AG20443 (cell line): ENCODE data around the gene SSR2.
A peak's percentile ranks its signal among the peaks of the same experiment; 100 is the strongest.

Experiments used
- DNase-seq: peaks from one replicate; pipeline ENCODE4 v3.0.0; 2012; ENCODE audit warnings: low spot score, mixed read lengths

Gene SSR2

GRCh38 chr1:156020293-156021092 is at the start of gene SSR2:
TSS of gene SSR2 (minus strand) at chr1:156020951. CDS start at chr1:156020167, 784 bp downstream.
- DNase-seq: peak; percentile 97

- no peak for DNase-seq
Observed at GRCh38 chr1:156070548-156070947, 49.8 kb upstream of the SSR2 start.

GRCh38 chr1:156069490-156070455 is 49.0 kb upstream of the SSR2 start:
- no peak for DNase-seq

GRCh38 chr1:156067262-156067661 is 46.5 kb upstream of the SSR2 start:
- DNase-seq: no peak

GRCh38 chr1:156065871-156066270 is 45.1 kb upstream of the SSR2 start:
- DNase-seq: no peak

- DNase-seq: no peak
Observed at GRCh38 chr1:156065212-156065611, 44.5 kb upstream of the SSR2 start.

GRCh38 chr1:156064615-156065014 is 43.9 kb upstream of the SSR2 start:
- no peak for DNase-seq

- no peak for DNase-seq
Observed at GRCh38 chr1:156063997-156064285, 43.2 kb upstream of the SSR2 start.

GRCh38 chr1:156062189-156062588 is 41.4 kb upstream of the SSR2 start:
- DNase-seq: peak; percentile 49

GRCh38 chr1:156060937-156061636 is 40.3 kb upstream of the SSR2 start, which contains the start of gene RAB25:
TSS of gene RAB25 (plus strand) at chr1:156061160. CDS start at chr1:156061401, 241 bp downstream.
- no peak for DNase-seq

GRCh38 chr1:156056326-156056849 is 35.6 kb upstream of the SSR2 start:
- DNase-seq: no peak

GRCh38 chr1:156055281-156056048 is 34.7 kb upstream of the SSR2 start:
- DNase-seq: no peak

GRCh38 chr1:156054500-156055280 is 33.9 kb upstream of the SSR2 start, which contains the start of gene LAMTOR2:
TSS of gene LAMTOR2 (plus strand) at chr1:156054782. CDS start at chr1:156054890, 108 bp downstream.
- peak; percentile 96 for DNase-seq

- peak; percentile 96 for DNase-seq
Observed at GRCh38 chr1:156053768-156054499, 33.2 kb upstream of the SSR2 start, which contains the start of gene UBQLN4. TSS of gene UBQLN4 (minus strand) at chr1:156053798. CDS start at chr1:156053701, 97 bp downstream.

GRCh38 chr1:156052862-156053767 is 32.4 kb upstream of the SSR2 start:
- DNase-seq: peak; percentile 82

GRCh38 chr1:156051011-156051725 is 30.4 kb upstream of the SSR2 start:
- no peak for DNase-seq

- peak; percentile 35 for DNase-seq
Observed at GRCh38 chr1:156050376-156050775, 29.6 kb upstream of the SSR2 start.
